BLaER1 (cell line): ENCODE data around the gene MYH6.
A peak's percentile ranks its signal among the peaks of the same experiment; 100 is the strongest.

Source experiments
- H3K27ac ChIP-seq: shearing (Covaris generic); formaldehyde crosslinking; 2 replicates; pipeline ENCODE4 v1.8.1; 2022
- H3K27me3 ChIP-seq: shearing (Covaris generic); formaldehyde crosslinking; 2 replicates; pipeline ENCODE4 v1.8.1; 2022
- H3K36me3 ChIP-seq: shearing (Covaris generic); formaldehyde crosslinking; 2 replicates; pipeline ENCODE4 v1.8.1; 2022
- H3K4me1 ChIP-seq: shearing (Covaris generic); formaldehyde crosslinking; 2 replicates; pipeline ENCODE4 v1.8.1; 2022
- H3K4me2 ChIP-seq: shearing (Covaris generic); formaldehyde crosslinking; 2 replicates; pipeline ENCODE4 v1.8.1; 2022
- H3K4me3 ChIP-seq: shearing (Covaris generic); formaldehyde crosslinking; 2 replicates; pipeline ENCODE4 v1.8.1; 2022
- H3K9ac ChIP-seq: shearing (Covaris generic); formaldehyde crosslinking; 2 replicates; pipeline ENCODE4 v1.8.1; 2022
- H3K9me3 ChIP-seq: shearing (Covaris generic); formaldehyde crosslinking; 2 replicates; pipeline ENCODE4 v1.8.1; 2022
- H4K20me1 ChIP-seq: shearing (Covaris generic); formaldehyde crosslinking; 2 replicates; pipeline ENCODE4 v1.8.1; 2022
- Cebpa-rat ChIP-seq: shearing (Covaris generic); IDR thresholded peaks from 2 replicates; pipeline ENCODE4 v1.8.1; 2022

MYH6 gene

DNA sequence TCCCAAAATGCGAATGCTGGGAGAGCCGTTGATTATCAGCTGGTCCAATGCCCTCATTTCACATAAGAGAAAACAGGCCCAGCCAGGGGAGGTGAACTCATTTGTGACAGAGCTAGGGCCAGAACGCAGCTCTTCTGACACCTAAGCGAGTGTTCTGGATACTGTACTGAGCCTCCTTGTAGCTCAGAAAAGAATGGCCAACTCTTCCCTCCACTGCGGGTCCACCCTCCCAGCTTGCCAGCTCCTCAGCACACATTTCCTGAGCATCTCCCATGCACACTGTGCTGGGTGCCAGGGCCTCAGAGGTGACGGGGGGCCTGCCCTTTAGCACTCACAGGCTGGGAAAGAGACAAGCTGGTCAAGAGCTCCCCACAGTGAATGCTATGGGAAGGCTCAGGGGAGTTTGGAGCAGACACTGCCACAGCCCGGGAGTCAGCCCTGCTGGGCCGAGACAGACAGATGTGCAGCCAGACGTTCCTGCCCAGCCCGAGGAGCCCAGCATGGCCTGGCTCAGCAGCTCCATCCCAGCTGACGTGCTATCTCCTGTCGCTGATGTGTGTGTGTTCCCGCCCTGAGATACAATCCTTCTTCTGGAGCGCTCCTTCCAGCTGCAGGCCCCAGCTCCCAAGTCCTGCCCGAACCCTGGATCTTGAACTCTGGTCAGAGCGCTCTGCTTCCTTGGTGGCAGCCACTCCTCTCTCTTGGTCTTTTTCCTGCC lies 27.7 kb downstream of the MYH6 start:
- Histone ChIP-seq H3K4me3 (no peak overlapping the region), H3K36me3 (no peaks in the 10 kb centered on the region), H3K4me2 (0 out of 2 replicates have a peak overlapping the region, but pooled peaks have one; percentile 13), H3K9me3 (no peaks in the 10 kb centered on the region), H3K27me3 (peaks cover 6% of the 10 kb centered on the region; the same call in 1 of the 2 replicates), H3K9ac (no peak overlapping the region), H3K4me1 (peaks cover 69% of the 10 kb centered on the region), H3K27ac (no peak overlapping the region), H4K20me1 (no peaks in the 10 kb centered on the region)
- TF ChIP-seq Cebpa-rat = no peak

GRCh38 chr14:23379366-23380196 lies 28.5 kb downstream of the MYH6 start:
- no peaks in the 10 kb centered on the region for H3K36me3 ChIP-seq
- no peak overlapping the region for H3K9ac ChIP-seq
- no peaks in the 10 kb centered on the region for H4K20me1 ChIP-seq
- no peak for TF ChIP-seq Cebpa-rat
- no peak overlapping the region for H3K27ac ChIP-seq
- no peaks in the 10 kb centered on the region for H3K9me3 ChIP-seq
- H3K4me1 ChIP-seq = peaks cover 69% of the 10 kb centered on the region
- H3K4me3 ChIP-seq = no peak overlapping the region
- H3K27me3 ChIP-seq = peaks cover 6% of the 10 kb centered on the region; the same call in 1 of the 2 replicates
- H3K4me2 ChIP-seq = 0 out of 2 replicates have a peak overlapping the region, but pooled peaks have one; percentile 13

- Histone ChIP-seq H3K4me2 (peak overlapping the region; percentile 92), H3K27me3 (peaks cover 6% of the 10 kb centered on the region; the same call in 1 of the 2 replicates), H3K27ac (no peak overlapping the region)
Observed at GRCh38 chr14:23378612-23379220, 29.4 kb downstream of the MYH6 start.

DNA sequence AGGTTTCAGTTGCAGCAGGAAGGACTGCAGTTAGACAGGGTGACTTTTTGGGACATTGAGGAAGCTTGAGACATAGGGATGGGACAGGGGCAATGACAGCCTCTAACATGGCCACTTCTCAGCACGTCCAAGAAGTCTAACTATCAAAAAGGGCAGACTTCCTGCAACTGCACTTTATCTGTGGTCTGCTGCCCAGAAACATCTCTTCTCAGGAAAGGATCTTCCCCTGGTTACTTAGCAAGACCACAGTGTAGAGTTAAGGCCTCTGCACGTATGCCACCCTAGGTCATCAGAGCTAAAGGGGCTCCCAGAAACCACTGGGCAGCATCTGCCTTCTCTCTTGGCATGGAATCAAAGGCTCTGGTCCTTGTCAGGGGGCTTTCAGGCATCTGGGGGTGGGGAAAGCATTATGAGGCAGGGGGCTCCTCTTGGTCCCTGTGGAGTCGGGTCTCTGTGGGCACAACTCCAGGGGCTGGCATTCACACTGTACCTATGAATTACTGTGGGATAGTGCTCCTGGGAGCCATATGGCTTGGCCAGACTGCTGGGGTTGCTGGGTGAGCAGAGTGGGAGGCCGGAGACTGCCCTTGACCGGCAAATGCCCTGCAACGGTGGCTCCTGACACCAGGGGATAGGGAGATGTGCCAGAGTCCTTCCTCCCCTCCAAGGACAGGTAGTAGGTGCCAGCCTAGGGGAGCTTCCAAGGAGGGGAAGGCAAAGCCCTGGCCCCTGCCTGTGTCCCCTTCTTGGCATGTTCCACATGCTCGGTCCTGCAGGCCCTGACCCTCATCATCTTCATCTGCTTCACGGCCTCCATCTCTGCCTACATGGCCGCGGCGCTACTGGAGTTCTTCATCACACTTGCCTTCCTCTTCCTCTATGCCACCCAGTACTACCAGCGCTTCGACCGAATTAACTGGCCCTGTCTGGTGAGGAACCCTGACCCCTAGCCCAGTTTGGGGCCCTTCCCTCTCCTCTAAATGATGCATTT lies 30.2 kb downstream of the MYH6 start:
- Histone ChIP-seq H3K4me2 (peak overlapping the region; percentile 92), H3K4me3 (0 out of 2 replicates have a peak overlapping the region, but pooled peaks have one; percentile 32), H4K20me1 (no peaks in the 10 kb centered on the region), H3K9ac (peak overlapping the region; percentile 54; the same call in 1 of the 2 replicates), H3K27ac (peak overlapping the region; percentile 73), H3K36me3 (no peaks in the 10 kb centered on the region), H3K9me3 (no peaks in the 10 kb centered on the region), H3K27me3 (peaks cover 6% of the 10 kb centered on the region; the same call in 1 of the 2 replicates), H3K4me1 (peaks cover 69% of the 10 kb centered on the region)
- TF ChIP-seq Cebpa-rat = no peak

More at GRCh38 chr14:23378612-23379220, 29.4 kb downstream of the MYH6 start:
- Histone ChIP-seq H4K20me1 (no peaks in the 10 kb centered on the region), H3K9ac (no peak overlapping the region), H3K4me3 (no peak overlapping the region), H3K4me1 (peaks cover 69% of the 10 kb centered on the region), H3K36me3 (no peaks in the 10 kb centered on the region), H3K9me3 (no peaks in the 10 kb centered on the region)
- no peak for TF ChIP-seq Cebpa-rat

DNA sequence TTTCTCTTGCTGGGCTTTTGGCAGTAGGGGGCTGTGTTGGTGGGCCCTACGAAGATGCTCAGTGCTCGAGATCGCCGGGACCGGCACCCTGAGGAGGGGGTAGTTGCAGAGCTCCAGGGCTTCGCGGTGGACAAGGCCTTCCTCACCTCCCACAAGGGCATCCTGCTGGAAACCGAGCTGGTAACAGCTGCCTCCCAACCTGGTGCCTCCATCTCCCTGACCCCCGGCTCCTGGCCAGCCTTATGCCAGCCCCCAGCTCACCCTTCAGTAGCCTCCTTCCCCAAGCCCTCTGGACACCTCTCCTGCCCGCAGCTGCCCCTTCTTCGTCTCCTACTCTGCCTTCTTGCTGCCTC lies 30.9 kb downstream of the MYH6 start:
- Histone ChIP-seq H3K9ac (peak overlapping the region; percentile 54; the same call in 1 of the 2 replicates), H3K27me3 (no peaks in the 10 kb centered on the region; the same call in 1 of the 2 replicates), H3K27ac (peak overlapping the region; percentile 73), H3K4me1 (peaks cover 62% of the 10 kb centered on the region), H4K20me1 (no peaks in the 10 kb centered on the region), H3K4me2 (peak overlapping the region; percentile 92), H3K9me3 (no peaks in the 10 kb centered on the region), H3K36me3 (no peaks in the 10 kb centered on the region), H3K4me3 (0 out of 2 replicates have a peak overlapping the region, but pooled peaks have one; percentile 32)
- no peak for TF ChIP-seq Cebpa-rat

DNA sequence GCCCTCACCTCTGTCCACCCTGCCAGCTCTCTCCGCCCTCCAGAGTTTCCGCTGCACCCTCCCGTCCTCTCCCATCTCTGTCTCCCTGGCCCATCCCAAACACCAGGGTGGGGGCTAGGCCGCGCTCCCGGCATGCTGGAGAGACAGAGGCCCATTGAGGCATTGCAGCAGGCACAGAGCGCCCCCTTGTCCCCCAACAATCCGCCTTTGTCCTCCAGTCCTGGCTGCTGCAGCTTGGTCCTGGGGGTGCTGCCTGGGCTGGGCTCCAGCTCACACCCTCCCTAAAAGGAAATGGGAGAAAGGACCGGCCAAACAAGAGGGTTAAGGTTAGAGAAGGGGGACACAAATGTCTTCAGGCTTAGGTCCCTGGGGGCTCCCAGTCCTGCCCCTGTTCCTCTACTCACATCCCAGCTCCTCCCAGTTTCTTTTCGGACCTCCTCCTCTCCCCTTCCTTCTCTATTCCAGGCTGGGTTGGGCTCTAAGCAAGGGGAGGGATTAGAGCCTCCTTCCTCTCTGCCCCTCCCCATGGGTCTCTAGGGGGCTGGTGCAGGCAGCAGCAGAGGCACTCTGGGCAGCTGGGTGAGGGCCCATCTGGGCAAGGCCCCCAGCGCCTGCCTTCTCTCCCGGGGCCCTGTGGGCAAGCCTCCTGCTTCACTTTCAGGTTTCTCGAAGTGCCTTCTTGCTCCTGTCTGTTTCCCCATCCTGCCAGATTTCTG lies 31.4 kb downstream of the MYH6 start, which contains the start of gene CMTM5:
Gene CMTM5, plus strand, starts transcription at position 565 of the 716 bp plus-strand sequence. CDS start 206 bp downstream, outside the sequence.
- Histone ChIP-seq H3K4me1 (peaks cover 56% of the 10 kb centered on the region), H3K27ac (peak within 1 kb of the TSS; percentile 73), H3K36me3 (no peaks in the 10 kb centered on the region), H4K20me1 (no peaks in the 10 kb centered on the region), H3K4me3 (0 out of 2 replicates have a peak within 1 kb of the TSS, but pooled peaks have one; percentile 32), H3K4me2 (peak within 1 kb of the TSS; percentile 92), H3K9me3 (no peaks in the 10 kb centered on the region), H3K27me3 (no peaks in the 10 kb centered on the region; the same call in 1 of the 2 replicates), H3K9ac (peak within 1 kb of the TSS; percentile 54; the same call in 1 of the 2 replicates)
- TF ChIP-seq Cebpa-rat = no peak

DNA sequence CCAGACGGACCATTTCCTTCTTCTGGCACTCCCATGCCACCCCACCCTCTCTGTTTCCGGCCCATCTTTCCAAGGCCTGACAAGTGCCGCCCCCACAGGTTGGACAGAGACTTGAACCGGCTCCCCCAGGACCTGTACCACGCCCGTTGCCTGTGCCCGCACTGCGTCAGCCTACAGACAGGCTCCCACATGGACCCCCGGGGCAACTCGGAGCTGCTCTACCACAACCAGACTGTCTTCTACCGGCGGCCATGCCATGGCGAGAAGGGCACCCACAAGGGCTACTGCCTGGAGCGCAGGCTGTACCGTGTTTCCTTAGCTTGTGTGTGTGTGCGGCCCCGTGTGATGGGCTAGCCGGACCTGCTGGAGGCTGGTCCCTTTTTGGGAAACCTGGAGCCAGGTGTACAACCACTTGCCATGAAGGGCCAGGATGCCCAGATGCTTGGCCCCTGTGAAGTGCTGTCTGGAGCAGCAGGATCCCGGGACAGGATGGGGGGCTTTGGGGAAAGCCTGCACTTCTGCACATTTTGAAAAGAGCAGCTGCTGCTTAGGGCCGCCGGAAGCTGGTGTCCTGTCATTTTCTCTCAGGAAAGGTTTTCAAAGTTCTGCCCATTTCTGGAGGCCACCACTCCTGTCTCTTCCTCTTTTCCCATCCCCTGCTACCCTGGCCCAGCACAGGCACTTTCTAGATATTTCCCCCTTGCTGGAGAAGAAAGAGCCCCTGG lies 32.4 kb downstream of the MYH6 start:
- Histone ChIP-seq H3K4me1 (peaks cover 49% of the 10 kb centered on the region), H3K27ac (no peak overlapping the region), H3K9me3 (no peaks in the 10 kb centered on the region), H3K27me3 (no peaks in the 10 kb centered on the region), H3K4me2 (no peak overlapping the region), H3K36me3 (no peaks in the 10 kb centered on the region), H3K9ac (no peak overlapping the region), H4K20me1 (no peaks in the 10 kb centered on the region), H3K4me3 (no peak overlapping the region)
- no peak for TF ChIP-seq Cebpa-rat

GRCh38 chr14:23373041-23373440 lies 35.0 kb downstream of the MYH6 start:
- no peak for TF ChIP-seq Cebpa-rat
- H3K4me2 ChIP-seq = no peak overlapping the region
- no peaks in the 10 kb centered on the region for H3K9me3 ChIP-seq
- H3K27me3 ChIP-seq = no peaks in the 10 kb centered on the region
- no peak overlapping the region for H3K9ac ChIP-seq
- no peak overlapping the region for H3K27ac ChIP-seq
- no peaks in the 10 kb centered on the region for H3K36me3 ChIP-seq
- no peaks in the 10 kb centered on the region for H4K20me1 ChIP-seq
- H3K4me1 ChIP-seq = peaks cover 27% of the 10 kb centered on the region
- no peak overlapping the region for H3K4me3 ChIP-seq
